Measurements from ENCODE around the gene RPP21.

The RPP21 gene

GRCh38 chr6:30344191-30344867, 627 bp upstream of the RPP21 start:
- DNase-seq (ENCODE audit: low read depth): no peak
- no peak for TF ChIP-seq CTCF (IDR thresholded peaks at IDR 0.05; ENCODE audit: control insufficient read depth, extremely low read depth, insufficient read depth)
- peak overlapping the region; percentile 77; the same call in 1 of the 2 replicates for H3K4me3 ChIP-seq (ENCODE audit: low read depth, low read length)

- no peak for TF ChIP-seq CTCF (IDR thresholded peaks at IDR 0.05; ENCODE audit: control insufficient read depth, extremely low read depth, insufficient read depth)
- peak overlapping the region; percentile 77 for H3K4me3 ChIP-seq (ENCODE audit: low read depth, low read length)
- DNase-seq (ENCODE audit: low read depth): no peak
These were observed 896 bp downstream of the RPP21 start for GRCh38 chr6:30345852-30346251.

- H3K4me3 ChIP-seq (ENCODE audit: low read depth, low read length): no peak overlapping the region
- no peak for DNase-seq (ENCODE audit: low read depth)
- no peak for TF ChIP-seq CTCF (IDR thresholded peaks at IDR 0.05; ENCODE audit: control insufficient read depth, extremely low read depth, insufficient read depth)
These were observed 4.0 kb downstream of the RPP21 start for GRCh38 chr6:30348957-30349356.

- no peak for TF ChIP-seq CTCF (IDR thresholded peaks at IDR 0.05; ENCODE audit: control insufficient read depth, extremely low read depth, insufficient read depth)
- H3K4me3 ChIP-seq (ENCODE audit: low read depth, low read length): no peak overlapping the region
- DNase-seq (ENCODE audit: low read depth): no peak
These were observed 4.6 kb downstream of the RPP21 start for GRCh38 chr6:30349421-30350177.

- no peak for TF ChIP-seq CTCF (IDR thresholded peaks at IDR 0.05; ENCODE audit: control insufficient read depth, extremely low read depth, insufficient read depth)
- no peak overlapping the region for H3K4me3 ChIP-seq (ENCODE audit: low read depth, low read length)
- no peak for DNase-seq (ENCODE audit: low read depth)
These were observed 5.6 kb downstream of the RPP21 start for GRCh38 chr6:30350524-30350923.

- no peak for TF ChIP-seq CTCF (IDR thresholded peaks at IDR 0.05; ENCODE audit: control insufficient read depth, extremely low read depth, insufficient read depth)
- DNase-seq (ENCODE audit: low read depth): no peak
- no peak overlapping the region for H3K4me3 ChIP-seq (ENCODE audit: low read depth, low read length)
These were observed 7.6 kb downstream of the RPP21 start for GRCh38 chr6:30352550-30352949.
